ENCODE results near the gene INHBC. TPM values are rescaled to one million over a fixed set of nuclear protein-coding genes. Genes with fewer than 3 reads are reported as not detected.
A peak's percentile ranks its signal among the peaks of the same experiment; 100 is the strongest.
"Not testable (repeated sequence)": the region's sequence is repeated elsewhere in the genome, so short reads cannot be mapped to it uniquely, and the experiment has no call there.

Gene INHBC
- total RNA-seq, 1 donor from 2014 or later: 51.9 TPM

DNA sequence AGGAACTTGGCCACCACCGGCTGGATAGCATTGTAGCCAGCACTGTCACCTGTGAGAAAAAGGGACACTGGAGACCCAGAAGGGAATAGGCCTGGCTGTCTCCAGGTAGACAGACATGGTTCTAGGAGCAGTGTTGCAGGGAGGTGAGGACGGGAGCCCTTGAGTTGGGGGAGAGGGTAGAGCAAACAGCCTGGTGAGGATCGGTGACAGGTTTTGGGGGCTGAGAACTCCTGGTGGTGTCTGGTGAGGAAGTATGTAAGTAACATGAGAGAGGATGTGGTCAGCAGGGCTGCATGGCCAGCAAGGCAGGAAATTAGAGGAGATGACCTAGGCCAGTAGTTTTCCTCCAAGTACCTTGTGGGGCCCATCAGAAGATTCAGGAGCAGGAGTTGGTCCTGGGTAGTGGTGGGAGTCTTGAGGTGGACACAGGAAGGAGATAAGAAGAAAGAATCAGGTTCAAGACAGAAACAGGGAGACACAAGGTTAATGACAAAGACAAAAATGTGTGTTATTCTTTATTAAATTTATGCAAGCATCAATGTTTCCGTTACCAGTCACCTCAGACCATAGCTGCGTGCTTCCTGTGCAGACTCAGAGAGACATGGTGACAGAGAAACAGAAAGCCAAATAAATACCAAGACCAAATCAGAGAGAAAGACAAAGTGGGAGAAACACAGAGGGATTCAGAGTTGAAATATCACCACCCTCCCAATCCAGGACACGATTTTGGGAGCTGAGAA, 45.0 kb downstream of the INHBC start, which contains the start of gene ARHGAP9:
ARHGAP9 (minus strand) TSS at position 491 of the 740 bp plus-strand sequence; CDS start at position 31, 460 bp downstream.
- ATAC-seq (no peak), DNase-seq (ENCODE audit: low spot score) (no peak)

DNA sequence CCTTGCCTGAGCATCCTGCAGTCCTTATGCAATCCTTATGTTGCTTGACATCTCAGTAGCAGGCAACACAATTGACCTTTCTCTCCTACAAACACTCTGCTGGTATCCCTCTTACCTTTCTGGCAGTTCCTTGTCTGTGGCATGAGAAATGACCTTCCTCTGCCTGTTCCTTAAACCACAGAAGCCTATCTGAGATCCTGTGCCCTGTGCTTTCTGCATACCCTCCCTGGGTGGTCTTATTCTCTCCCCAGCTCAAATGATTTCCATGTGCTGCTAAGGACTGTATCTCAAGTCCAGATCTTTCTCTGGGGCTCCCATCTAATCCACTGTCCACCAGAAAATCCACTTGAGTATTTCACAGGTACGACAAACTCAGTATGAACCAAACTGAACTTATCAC, 47.1 kb downstream of the INHBC start:
- ATAC-seq (no peak), DNase-seq (ENCODE audit: low spot score) (no peak)

DNA sequence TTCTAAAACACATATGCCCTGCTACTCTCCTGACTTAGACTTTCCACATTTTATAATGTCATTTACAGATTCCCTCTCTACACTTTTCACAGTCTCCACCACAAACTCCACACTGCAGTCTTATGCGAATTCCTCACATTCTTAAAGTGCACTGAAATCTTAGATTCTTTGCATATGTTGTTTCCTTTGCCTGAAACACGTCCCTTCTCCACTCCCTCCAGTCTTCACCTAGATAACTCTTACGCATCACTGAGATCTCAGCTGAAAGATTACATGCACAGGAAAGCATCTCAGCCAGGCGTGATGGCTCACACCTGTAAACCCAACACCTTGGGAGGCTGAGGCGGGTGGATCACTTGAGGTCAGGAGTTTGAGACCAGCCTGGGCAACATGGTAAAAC, 48.9 kb downstream of the INHBC start:
- no peak for ATAC-seq
- no peak for DNase-seq (ENCODE audit: low spot score)

DNA sequence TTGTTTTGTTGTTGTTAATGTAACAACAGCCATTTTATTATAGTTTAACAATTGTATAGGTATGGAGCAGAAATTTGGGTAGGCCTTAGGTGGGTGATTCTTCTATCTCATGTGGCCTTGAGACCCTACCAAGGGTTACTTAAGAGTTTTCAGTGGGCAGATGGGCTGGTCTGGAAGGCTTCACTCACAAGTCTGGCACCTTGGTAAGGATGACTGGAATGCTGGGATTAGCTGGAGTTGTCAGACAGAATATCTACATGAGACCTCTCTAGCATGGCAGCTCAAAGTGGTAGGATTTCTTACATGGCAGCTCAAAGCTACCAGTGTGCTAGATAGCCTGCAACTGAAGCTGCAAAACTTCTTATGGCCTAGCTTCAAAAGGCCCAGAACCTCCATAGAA, 51.1 kb downstream of the INHBC start:
- DNase-seq (ENCODE audit: low spot score) (no peak), ATAC-seq (no peak)

DNA sequence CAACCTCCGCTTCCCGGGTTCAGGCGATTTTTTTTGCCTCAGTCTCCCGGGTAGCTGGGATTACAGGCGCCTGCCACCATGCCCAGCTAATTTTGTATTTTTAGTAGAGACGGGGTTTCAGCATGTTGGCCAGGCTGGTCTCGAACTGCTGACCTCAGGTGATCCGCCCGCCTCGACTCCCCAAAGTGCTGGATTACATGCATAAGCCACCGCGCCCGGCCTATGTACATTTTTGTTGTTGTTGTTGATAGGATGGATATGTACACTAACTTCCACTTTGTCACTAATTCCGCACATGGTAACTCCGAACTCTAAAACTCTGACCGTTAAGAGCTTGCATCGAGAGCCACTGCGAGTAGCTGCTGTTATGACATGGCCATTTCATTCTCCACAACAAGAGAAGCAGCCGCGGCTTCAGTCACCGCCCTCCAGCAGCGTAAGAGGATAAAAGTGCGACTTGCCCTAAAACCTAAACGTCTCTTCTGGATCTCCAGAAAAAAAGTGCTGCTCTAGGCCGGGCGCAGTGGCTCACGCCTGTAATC, 52.5 kb downstream of the INHBC start:
- no peak for ATAC-seq
- no peak for DNase-seq (ENCODE audit: low spot score)

DNA sequence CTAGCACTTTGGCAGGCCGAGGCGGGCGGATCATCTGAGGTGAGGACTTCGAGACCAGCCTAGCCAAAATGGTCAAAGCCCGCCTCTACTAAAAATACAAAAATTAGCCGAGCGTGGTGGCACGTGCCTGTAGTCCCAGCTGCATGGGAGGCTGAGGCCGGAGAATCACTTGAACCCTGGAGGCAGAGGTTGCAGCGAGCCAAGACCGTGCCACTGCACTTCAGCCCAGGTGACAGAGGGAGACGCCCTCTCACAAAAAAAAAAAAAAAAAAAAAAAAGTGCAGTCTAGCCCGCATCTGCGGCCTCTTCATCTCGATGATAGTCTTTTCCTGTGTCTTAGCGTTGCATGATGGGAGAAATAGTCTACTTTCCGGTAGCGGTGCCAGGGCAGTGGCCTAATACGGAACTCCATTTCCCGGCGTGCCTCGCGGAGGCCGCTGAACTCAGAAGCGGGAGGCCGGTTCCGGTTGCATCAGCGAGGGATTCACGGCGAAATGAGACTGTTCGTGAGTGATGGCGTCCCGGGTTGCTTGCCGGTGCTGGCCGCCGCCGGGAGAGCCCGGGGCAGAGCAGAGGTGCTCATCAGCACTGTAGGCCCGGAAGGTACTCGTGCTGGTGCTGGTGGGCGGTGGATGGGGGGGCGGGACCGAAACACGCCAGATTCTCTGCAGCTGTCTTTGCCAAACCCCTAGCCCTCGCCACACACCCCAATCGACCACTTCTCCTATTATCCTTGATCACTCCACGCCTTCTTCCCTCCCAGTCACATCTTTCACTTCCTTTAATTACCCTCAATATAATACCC, 53.2 kb downstream of the INHBC start, which contains the start of gene MARS1:
MARS1 (plus strand) TSS at position 472 of the 805 bp plus-strand sequence; CDS start at position 495, 23 bp downstream.
- peak; percentile 97 for DNase-seq (ENCODE audit: low spot score)
- ATAC-seq: peak; percentile 95

DNA sequence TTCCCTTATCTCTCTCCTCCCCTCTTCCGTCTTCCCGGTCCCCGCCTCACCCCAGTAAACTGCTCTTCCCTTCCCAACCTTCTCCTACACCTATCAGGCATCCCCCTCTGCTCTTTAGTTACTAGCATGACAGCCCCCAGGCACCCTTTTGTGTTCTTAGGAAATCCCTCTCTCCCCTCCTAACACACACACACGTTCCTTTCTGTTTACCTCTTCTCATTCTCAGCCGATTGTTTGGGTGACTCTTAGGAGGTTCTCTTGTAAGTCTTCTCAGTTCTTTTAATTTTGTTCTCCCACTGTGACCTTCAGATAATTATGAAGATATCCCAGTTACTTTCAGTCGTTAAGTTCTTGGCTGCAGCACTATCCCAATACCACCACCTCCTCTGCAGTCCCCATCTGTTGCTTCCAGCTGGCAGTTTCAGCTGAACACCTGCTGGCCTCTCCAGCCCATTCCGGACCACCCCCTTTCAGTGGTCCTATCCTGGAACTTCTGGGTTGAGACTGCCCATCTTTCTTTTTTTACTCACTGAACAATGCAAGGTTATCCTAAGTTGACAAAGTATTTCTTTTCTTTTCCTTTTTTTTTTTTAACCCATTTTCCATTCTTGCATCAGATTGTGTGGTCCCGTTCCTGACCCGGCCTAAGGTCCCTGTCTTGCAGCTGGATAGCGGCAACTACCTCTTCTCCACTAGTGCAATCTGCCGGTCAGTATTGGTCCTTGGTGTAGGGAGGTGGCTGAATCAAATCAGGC, 54.0 kb downstream of the INHBC start:
- DNase-seq (ENCODE audit: low spot score): no peak
- no peak for ATAC-seq

DNA sequence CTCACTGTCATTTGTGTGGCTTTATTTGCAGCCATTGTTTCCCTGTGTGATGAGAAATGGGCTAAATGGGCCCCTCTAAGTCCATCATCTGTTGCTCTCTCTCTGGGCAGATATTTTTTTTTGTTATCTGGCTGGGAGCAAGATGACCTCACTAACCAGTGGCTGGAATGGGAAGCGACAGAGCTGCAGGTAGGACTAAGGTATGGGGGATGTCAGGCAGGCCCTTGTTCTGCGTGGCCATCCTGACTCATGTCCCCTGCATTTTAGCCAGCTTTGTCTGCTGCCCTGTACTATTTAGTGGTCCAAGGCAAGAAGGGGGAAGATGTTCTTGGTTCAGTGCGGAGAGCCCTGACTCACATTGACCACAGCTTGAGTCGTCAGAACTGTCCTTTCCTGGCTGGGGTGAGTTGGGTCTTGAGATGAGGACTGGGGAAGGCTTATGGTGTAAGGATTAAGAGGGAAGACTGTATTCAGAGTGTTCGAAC, 54.6 kb downstream of the INHBC start:
- DNase-seq (ENCODE audit: low spot score): no peak
- ATAC-seq: no peak

DNA sequence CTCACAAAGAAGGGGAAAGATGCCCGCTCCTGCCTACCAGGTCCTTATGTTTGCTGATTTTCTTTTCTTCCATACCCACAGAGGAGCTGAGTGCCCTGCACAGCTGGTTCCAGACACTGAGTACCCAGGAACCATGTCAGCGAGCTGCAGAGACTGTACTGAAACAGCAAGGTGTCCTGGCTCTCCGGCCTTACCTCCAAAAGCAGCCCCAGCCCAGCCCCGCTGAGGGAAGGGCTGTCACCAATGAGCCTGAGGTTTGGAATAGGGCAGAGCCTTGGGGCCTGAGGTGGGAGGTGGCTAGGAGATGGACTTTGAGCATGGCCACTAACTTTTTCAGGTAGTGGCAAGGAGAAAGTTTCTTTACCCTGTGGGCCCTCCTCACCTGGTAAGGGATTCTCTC, 55.5 kb downstream of the INHBC start:
- ATAC-seq (no peak), DNase-seq (ENCODE audit: low spot score) (no peak)

DNA sequence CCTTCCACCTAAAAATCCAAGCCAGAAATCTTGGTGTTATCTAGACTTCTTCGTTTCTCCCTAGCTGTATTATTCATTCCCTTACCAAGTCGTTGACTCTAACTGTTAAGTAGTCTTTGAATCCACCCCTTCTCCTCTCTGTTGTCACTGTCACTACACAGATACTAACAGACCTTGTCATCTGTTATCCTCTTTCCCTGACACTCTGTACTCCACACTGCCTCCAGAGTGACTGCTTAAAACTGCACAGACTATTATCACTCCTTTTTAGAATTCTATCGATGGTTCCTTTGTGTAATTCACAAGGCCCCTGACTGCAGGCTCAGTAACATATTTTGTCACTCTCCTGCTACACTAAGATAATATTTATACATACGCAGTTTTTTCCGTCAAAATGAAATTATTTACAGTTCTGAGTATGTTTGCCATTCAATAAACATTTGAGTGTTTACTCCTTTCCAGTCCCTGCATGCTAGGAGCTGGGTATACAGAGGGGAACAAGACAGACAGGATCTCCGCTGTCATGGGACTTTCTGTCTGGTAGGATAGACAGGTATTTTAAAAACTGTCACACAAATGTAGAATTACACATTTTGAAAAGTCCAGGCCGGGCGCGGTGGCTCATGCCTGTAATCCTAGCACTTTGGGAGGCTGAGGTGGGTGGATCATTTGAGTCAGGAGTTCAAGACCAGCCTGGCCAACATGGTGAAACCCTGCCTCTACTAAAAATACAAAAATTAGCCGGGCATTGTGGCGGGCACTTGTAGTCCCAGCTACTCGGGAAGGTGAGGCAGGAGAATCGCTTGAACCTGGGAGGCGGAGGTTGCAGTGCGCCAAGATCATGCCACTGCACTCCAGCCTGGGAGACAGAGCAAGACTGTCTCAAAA, 57.1 kb downstream of the INHBC start:
- no peak for DNase-seq (ENCODE audit: low spot score)

DNA sequence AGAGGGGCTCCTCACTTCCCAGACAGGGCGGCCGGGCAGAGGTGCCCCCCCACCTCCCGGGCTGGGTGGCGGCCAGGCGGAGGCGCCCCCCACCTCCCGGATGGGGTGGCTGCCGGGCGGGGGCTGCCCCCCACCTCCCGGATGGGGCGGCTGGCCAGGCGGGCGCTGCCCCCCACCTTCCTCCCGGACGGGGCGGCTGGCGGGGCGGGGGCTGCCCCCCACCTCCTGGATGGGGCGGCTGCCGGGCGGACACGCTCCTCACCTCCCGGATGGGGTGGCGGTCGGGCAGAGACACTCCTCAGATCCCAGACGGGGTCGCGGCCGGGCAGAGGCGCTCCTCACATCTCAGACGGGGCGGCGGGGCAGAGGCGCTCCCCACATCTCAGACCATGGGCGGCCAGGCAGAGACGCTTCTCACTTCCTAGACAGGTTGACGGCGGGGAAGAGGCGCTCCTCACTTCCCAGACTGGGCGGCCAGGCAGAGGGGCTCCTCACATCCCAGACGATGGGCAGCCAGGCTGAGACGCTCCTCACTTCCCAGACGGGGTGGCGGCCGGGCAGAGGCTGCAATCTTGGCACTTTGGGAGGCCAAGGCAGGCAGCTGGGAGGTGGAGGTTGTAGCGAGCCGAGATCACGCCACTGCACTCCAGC, 60.6 kb downstream of the INHBC start:
- ATAC-seq; DNase-seq (ENCODE audit: low spot score): not testable (repeated sequence)

More for the DNA sequence above, 57.1 kb downstream of the INHBC start:
- no peak for ATAC-seq

DNA sequence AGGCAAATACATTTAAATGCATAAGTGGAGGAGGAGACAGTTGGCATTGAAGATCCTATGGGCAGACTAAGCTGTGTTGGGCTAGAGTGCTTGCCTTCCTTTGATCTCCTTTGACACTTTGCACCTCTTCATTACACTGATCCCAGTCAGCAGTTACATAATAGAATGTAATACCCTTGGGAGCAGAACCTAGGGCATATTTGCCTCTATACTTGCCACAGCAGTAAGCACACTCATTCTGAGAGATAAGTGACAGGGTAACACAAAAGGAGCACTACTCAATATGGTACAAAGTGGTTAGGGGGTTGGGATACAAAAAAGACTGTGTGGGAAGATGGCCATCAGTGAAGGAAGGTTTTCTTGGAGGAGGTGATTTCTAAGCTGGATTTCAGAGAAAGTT, 62.2 kb downstream of the INHBC start:
- ATAC-seq (peak; percentile 24), DNase-seq (ENCODE audit: low spot score) (no peak)

DNA sequence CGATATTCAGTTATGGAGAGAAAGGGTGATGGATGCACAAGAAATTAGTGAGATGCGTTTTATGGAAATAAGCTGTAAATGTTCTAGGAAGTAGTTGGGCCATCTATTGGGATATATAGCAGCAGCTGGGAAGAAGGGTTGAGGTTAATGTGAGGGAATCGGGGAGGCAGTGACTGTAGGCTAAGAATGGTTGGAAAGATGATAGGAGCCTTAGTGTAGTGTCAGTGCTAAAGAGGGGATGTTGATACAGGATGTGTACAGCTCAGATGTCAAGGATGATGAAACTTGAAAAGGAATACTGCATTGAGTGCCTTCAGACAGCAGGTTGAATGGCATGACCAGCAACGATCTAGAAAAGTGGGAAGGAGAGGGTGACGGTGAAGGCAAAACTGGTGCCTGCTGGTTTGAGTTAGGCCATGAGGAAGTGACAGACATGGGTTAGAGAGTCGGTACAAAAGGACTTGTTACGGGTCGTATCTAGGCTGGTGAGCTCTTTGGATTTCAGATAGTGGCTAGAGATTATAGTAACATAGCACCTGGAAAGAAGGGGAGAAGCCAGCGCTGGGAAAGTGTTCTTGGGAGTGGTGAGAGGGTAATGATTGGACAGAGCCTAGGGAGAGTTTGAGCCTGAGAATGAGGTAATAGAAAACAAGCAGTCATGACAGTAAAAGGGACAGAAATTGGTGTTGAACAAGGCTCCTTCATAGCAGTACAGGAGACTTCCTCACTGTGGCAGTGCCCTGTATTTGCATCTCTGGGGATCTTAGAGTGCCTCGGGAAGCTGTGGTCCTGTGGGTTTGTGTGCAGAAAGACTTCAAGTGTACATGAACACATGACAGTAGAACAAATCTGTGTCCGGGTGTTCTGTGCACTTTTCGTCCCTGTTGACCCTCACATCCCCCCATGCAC, 62.9 kb downstream of the INHBC start:
- no peak for DNase-seq (ENCODE audit: low spot score)

DNA sequence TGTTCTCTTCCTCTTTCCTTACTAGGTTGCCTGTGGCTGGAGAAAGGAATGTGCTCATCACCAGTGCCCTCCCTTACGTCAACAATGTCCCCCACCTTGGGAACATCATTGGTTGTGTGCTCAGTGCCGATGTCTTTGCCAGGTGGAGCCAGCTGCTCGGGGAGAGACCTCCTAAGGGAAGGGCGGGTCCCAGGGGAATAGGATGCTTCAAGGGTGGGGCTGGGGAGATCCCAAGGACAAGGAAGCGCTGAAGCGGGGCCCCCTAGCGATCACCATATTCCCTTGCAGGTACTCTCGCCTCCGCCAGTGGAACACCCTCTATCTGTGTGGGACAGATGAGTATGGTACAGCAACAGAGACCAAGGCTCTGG, 63.5 kb downstream of the INHBC start:
- DNase-seq (ENCODE audit: low spot score): no peak
- ATAC-seq: no peak

More for the DNA sequence above, 62.9 kb downstream of the INHBC start:
- no peak for ATAC-seq

DNA sequence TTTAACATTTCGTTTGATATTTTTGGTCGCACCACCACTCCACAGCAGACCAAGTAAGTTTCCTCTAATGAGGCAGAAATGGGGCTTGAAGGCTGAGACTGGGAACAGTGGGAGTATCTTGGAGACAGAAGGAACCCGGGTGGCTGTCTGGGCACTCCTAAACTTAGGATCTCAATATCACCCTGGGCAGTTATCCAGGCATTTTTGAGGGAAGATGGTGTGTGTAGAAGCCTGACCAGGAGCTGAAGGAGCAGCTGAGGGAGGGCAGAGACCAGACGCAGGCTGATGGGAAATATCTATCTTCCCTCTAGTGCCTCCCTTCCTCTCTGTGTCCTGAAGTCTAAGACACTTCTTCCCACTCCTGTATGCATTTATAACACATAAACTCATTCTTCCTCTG, 64.0 kb downstream of the INHBC start:
- ATAC-seq (no peak), DNase-seq (ENCODE audit: low spot score) (no peak)

DNA sequence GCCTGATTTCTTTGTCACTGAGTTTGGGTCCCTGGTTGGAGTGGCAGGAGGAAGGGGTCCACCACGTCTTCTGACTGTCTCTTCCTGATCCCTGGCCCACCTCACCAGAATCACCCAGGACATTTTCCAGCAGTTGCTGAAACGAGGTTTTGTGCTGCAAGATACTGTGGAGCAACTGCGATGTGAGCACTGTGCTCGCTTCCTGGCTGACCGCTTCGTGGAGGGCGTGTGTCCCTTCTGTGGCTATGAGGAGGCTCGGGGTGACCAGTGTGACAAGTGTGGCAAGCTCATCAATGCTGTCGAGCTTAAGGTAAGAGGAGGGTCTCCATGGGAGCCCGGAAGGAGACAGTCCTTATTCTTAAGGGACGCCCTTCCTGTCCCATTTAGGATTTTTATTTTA, 65.6 kb downstream of the INHBC start:
- no peak for ATAC-seq
- no peak for DNase-seq (ENCODE audit: low spot score)

All from left lobe of liver (tissue), 2 donors.